Thyroid gland (tissue), 4 donors: ENCODE results near the gene PLCB1.

Source experiments
- CTCF ChIP-seq, 6 experiments: fragments of 200-600 bp in 3 of 6; fragments of 450-650 bp in 3 of 6; sonication (generic) in 3 of 6; IDR thresholded peaks; one replicate each; pipeline ENCODE4 v1.5.1; 2016 to 2019; ENCODE audit warnings: antibody characterized with exemption in 6 of 6, mild to moderate bottlenecking in 2 of 6, inconsistent platforms in 1 of 6, moderate library complexity in 1 of 6
- POLR2A ChIP-seq, 2 donors: fragments of 450-650 bp; IDR thresholded peaks; one replicate each; pipeline ENCODE4 v1.6.1; 2017; ENCODE audit warnings: antibody characterized with exemption in 2 of 2, mild to moderate bottlenecking in 2 of 2, moderate library complexity in 1 of 2

DNA sequence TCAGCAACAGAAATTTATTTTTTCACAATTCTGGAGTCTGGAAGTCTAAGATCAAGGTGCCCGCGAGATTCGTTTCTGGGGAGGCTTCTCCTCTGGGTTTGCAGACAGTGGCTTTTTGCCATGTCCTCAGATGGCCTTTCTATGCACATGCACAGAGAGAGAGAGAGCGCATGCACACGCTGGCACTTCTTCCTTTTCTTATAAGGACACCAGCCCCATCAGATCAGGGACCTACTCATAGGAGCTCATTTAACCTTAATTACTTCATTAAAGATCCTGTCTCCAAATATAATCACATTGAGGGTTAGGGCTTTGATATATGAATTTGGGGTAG lies 676.1 kb downstream of the PLCB1 start:
- no peak for TF ChIP-seq CTCF (IDR thresholded peaks at IDR 0.05)
- TF ChIP-seq POLR2A (IDR thresholded peaks at IDR 0.05): no peak
